Liver (tissue), 9 donors: ENCODE measurements around the gene OSBPL9. TPM values are rescaled to one million over a fixed set of nuclear protein-coding genes. Genes with fewer than 3 reads are reported as not detected.
"Not testable (repeated sequence)": the region's sequence is repeated elsewhere in the genome, so short reads cannot be mapped to it uniquely, and the experiment has no call there.

Experiments
- DNase-seq: peaks from one replicate; pipeline ENCODE4 v3.0.0-alpha.2; 2017; ENCODE audit warnings: low spot score
- H3K27ac ChIP-seq, 2 donors: one replicate each; pipeline ENCODE4 v1.7.0; 2013; ENCODE audit warnings: inconsistent platforms in 2 of 2, low read length in 2 of 2, control low read depth in 1 of 2, low read depth in 1 of 2, mild to moderate bottlenecking in 1 of 2
- H3K27me3 ChIP-seq, 4 donors: one replicate each; pipeline versions ENCODE4 v1.6.1 to v1.7.0; 2013; ENCODE audit warnings: low read length in 3 of 4, inconsistent platforms in 1 of 4, mild to moderate bottlenecking in 1 of 4, moderate library complexity in 1 of 4; ENCODE audit not compliant: control insufficient read depth in 4 of 4, insufficient read depth in 4 of 4
- H3K36me3 ChIP-seq, 4 donors: one replicate each; pipeline versions ENCODE4 v1.6.1 to v1.7.0; 2013; ENCODE audit warnings: low read length in 3 of 4, mild to moderate bottlenecking in 3 of 4, low read depth in 1 of 4, moderate library complexity in 1 of 4; ENCODE audit not compliant: control insufficient read depth in 4 of 4, insufficient read depth in 3 of 4
- H3K4me1 ChIP-seq, 4 donors: one replicate each; pipeline versions ENCODE4 v1.6.1 to v1.7.0; 2013; ENCODE audit warnings: low read length in 3 of 4, mild to moderate bottlenecking in 3 of 4, moderate library complexity in 1 of 4; ENCODE audit not compliant: control insufficient read depth in 4 of 4, insufficient read depth in 4 of 4
- H3K4me3 ChIP-seq, 3 donors: one replicate each; pipeline versions ENCODE4 v1.6.1 to v1.7.0; 2013; ENCODE audit warnings: low read length in 3 of 3, control low read depth in 1 of 3, low read depth in 1 of 3, mild to moderate bottlenecking in 1 of 3
- H3K9ac ChIP-seq, 2 donors: one replicate each; pipeline ENCODE4 v1.7.0; 2013; ENCODE audit warnings: low read length in 2 of 2, mild to moderate bottlenecking in 2 of 2, moderate library complexity in 2 of 2, control low read depth in 1 of 2, low read depth in 1 of 2
- H3K9me3 ChIP-seq, 4 donors: one replicate each; pipeline versions ENCODE4 v1.6.1 to v1.7.0; 2013; ENCODE audit warnings: low read length in 3 of 4; ENCODE audit not compliant: control insufficient read depth in 4 of 4
- GABPA ChIP-seq, 2 donors: IDR thresholded peaks in 1 of 2; conservative IDR thresholded peaks in 1 of 2; 2 replicates each; pipeline ENCODE4 v1.6.1; 2016; ENCODE audit warnings: antibody characterized with exemption in 2 of 2, mild to moderate bottlenecking in 1 of 2, moderate library complexity in 1 of 2
- HNF4A ChIP-seq, 2 donors: conservative IDR thresholded peaks; 2 replicates each; pipeline ENCODE4 v1.6.1; 2016; ENCODE audit warnings: antibody characterized with exemption in 2 of 2, mild to moderate bottlenecking in 2 of 2
- NR2F2 ChIP-seq: IDR thresholded peaks from 2 replicates; pipeline ENCODE4 v1.6.1; 2016; ENCODE audit warnings: antibody characterized with exemption
- RAD21 ChIP-seq, 2 donors: IDR thresholded peaks; 2 replicates each; pipeline ENCODE4 v1.6.1; 2016; ENCODE audit warnings: antibody characterized with exemption in 2 of 2, mild to moderate bottlenecking in 2 of 2
- RXRA ChIP-seq, 2 donors: IDR thresholded peaks; 2 replicates each; pipeline ENCODE4 v1.6.1; 2017 to 2018; ENCODE audit warnings: antibody characterized with exemption in 2 of 2, mild to moderate bottlenecking in 1 of 2
- SP1 ChIP-seq: IDR thresholded peaks from 2 replicates; pipeline ENCODE4 v1.6.1; 2018; ENCODE audit warnings: antibody characterized with exemption, mild to moderate bottlenecking
- TAF1 ChIP-seq: conservative IDR thresholded peaks from 2 replicates; pipeline ENCODE4 v1.6.1; 2016; ENCODE audit warnings: antibody characterized with exemption, mild to moderate bottlenecking
- YY1 ChIP-seq: IDR thresholded peaks from 2 replicates; pipeline ENCODE4 v1.6.1; 2016; ENCODE audit warnings: antibody characterized with exemption, mild to moderate bottlenecking
- WGBS: extraction: QIAGEN DNeasy Blood & Tissue Kit; methylation state at CpG from one replicate; pipeline ENCODE4 v1.1.7; 2013; 5-methylcytosine and 5-hydroxymethylcytosine counted together
- polyA plus RNA-seq, 2 donors: library from polyadenylated mRNA; stranded (reverse) in 1 of 2; unstranded in 1 of 2; fragments of 200-250 nt in 1 of 2; fragments of >200 nt in 1 of 2; fragmentation: Nextera tagmentation in 1 of 2; extraction: Ambion mirVana in 1 of 2; gene quantifications; one replicate each; pipeline versions ENCODE4 v1.2.1 to v1.2.3, GENCODE V29; 2013 to 2015
- total RNA-seq, 2 donors: library from RNA; depleted of rRNA; stranded (reverse); fragments of >200 nt; gene quantifications; one replicate each; pipeline ENCODE4 v1.2.3, GENCODE V29; 2014
- TF ChIP-seq, protein P1 (sequence below): IDR thresholded peaks from 2 replicates; pipeline ENCODE4 v1.6.1; 2016; ENCODE audit warnings: antibody characterized with exemption, mild to moderate bottlenecking
- TF ChIP-seq, protein P2 (sequence below): IDR thresholded peaks from 2 replicates; pipeline ENCODE4 v1.6.1; 2016; ENCODE audit warnings: antibody characterized with exemption
- TF ChIP-seq, protein P3 (sequence below): fragments of 150-350 bp; IDR thresholded peaks from 2 replicates; pipeline ENCODE4 v1.5.1; 2017; ENCODE audit warnings: improper control_type of control experiment, low read depth, low read length; ENCODE audit not compliant: missing input control
- donor health status: healthy.
- donor health status: healthy.
- donor health status: healthy.
- donor health status: healthy.
- donor health status: healthy.

Gene OSBPL9
- total and polyA plus RNA-seq, 4 donors: 52.1 to 129 (median 60.4) TPM

DNA sequence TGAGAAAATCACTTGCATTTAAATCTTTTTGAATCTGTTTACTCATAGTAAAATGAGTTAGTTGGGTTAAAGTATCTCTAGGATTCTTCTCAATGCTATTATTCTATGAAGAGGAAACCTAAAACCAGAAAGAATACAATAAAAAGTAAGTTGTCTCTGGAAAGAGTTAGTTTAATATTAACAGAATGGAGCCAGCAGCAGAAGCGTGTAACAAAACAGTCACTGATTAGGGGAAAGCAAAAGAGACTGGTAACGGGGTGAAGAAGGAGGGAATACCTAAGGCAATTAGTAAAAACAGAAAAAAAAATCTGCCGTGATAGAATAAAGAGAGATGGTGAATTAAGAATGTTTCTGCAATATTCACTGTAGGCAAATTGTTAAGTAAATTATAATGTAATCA, 201.6 kb downstream of the OSBPL9 start:
- DNase-seq: no peak
- WGBS: 59% methylated on average over 3 of the region's 3 CpGs
- no peak overlapping the region for H3K4me3 ChIP-seq
- no peak for TF ChIP-seq RAD21 (IDR thresholded peaks at IDR 0.05)
- TF ChIP-seq, protein P1, sequence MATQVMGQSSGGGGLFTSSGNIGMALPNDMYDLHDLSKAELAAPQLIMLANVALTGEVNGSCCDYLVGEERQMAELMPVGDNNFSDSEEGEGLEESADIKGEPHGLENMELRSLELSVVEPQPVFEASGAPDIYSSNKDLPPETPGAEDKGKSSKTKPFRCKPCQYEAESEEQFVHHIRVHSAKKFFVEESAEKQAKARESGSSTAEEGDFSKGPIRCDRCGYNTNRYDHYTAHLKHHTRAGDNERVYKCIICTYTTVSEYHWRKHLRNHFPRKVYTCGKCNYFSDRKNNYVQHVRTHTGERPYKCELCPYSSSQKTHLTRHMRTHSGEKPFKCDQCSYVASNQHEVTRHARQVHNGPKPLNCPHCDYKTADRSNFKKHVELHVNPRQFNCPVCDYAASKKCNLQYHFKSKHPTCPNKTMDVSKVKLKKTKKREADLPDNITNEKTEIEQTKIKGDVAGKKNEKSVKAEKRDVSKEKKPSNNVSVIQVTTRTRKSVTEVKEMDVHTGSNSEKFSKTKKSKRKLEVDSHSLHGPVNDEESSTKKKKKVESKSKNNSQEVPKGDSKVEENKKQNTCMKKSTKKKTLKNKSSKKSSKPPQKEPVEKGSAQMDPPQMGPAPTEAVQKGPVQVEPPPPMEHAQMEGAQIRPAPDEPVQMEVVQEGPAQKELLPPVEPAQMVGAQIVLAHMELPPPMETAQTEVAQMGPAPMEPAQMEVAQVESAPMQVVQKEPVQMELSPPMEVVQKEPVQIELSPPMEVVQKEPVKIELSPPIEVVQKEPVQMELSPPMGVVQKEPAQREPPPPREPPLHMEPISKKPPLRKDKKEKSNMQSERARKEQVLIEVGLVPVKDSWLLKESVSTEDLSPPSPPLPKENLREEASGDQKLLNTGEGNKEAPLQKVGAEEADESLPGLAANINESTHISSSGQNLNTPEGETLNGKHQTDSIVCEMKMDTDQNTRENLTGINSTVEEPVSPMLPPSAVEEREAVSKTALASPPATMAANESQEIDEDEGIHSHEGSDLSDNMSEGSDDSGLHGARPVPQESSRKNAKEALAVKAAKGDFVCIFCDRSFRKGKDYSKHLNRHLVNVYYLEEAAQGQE: no peak
- TF ChIP-seq HNF4A (conservative IDR thresholded peaks at IDR 0.05): no peak
- no peak for TF ChIP-seq NR2F2
- TF ChIP-seq, protein P2, sequence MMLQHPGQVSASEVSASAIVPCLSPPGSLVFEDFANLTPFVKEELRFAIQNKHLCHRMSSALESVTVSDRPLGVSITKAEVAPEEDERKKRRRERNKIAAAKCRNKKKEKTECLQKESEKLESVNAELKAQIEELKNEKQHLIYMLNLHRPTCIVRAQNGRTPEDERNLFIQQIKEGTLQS: no peak
- TF ChIP-seq SP1: no peak
- no peak for TF ChIP-seq RXRA (IDR thresholded peaks at IDR 0.05)
- TF ChIP-seq, protein P3, sequence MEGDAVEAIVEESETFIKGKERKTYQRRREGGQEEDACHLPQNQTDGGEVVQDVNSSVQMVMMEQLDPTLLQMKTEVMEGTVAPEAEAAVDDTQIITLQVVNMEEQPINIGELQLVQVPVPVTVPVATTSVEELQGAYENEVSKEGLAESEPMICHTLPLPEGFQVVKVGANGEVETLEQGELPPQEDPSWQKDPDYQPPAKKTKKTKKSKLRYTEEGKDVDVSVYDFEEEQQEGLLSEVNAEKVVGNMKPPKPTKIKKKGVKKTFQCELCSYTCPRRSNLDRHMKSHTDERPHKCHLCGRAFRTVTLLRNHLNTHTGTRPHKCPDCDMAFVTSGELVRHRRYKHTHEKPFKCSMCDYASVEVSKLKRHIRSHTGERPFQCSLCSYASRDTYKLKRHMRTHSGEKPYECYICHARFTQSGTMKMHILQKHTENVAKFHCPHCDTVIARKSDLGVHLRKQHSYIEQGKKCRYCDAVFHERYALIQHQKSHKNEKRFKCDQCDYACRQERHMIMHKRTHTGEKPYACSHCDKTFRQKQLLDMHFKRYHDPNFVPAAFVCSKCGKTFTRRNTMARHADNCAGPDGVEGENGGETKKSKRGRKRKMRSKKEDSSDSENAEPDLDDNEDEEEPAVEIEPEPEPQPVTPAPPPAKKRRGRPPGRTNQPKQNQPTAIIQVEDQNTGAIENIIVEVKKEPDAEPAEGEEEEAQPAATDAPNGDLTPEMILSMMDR: no peak
- no peak for TF ChIP-seq TAF1
- H3K27ac ChIP-seq: no peak overlapping the region
- H3K36me3 ChIP-seq: peaks cover 5 to 39% (median 37%) of the 10 kb centered on the region in 4 donors
- H3K4me1 ChIP-seq: no peaks in the 10 kb centered on the region
- H3K27me3 ChIP-seq: no peaks in the 10 kb centered on the region
- no peak overlapping the region for H3K9ac ChIP-seq
- H3K9me3 ChIP-seq: no peaks in the 10 kb centered on the region

DNA sequence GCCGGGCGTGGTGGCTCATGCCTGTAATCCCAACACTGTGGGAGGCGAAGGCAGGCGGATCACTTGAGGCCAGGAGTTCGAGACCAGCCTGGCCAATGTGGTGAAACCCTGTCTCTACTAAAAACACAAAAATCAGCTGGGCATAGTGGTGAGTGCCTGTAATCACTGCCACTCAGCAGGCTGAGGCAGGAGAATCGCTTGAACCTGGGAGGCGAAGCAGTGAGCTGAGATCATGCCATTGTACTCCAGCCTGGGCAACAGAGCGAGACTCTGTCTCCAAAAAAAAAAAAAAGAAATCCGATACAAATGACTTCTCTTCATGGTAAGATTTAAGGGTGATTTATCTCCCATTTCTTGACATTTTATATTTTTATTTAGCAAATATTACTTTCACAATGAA, 202.1 kb downstream of the OSBPL9 start:
- 95% methylated on average over 9 of the region's 9 CpGs for WGBS

DNA sequence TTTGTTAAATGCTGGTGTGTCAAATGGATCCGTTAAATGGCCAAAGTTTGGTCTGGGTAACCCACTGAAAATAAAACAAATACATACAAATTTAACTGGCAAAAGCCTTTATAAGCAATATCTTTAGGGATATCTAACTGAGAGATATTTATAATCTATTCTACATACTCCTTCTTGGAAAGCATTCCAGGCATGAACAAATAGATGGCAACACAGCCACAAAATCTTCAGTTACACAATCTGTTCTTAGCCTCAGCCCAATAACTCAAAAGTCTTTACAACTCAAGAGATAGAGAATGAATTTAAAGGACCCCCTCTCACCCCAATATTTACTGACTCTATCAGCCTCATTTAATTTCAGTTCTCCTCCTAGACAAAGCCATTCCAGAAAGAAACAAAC, 202.9 kb downstream of the OSBPL9 start:
- H3K27ac ChIP-seq: no peak overlapping the region
- 95% methylated on average over 1 of the region's 1 CpG for WGBS
- no peak for DNase-seq
- H3K4me1 ChIP-seq: no peaks in the 10 kb centered on the region
- H3K9me3 ChIP-seq: no peaks in the 10 kb centered on the region
- no peak overlapping the region for H3K4me3 ChIP-seq
- TF ChIP-seq, protein P3: no peak
- TF ChIP-seq YY1: no peak
- no peak for TF ChIP-seq GABPA (IDR thresholded peaks at IDR 0.05 in 1 of 2, conservative IDR thresholded peaks at IDR 0.05 in 1 of 2)
- H3K9ac ChIP-seq: no peak overlapping the region
- H3K36me3 ChIP-seq: peaks cover 5 to 40% (median 37%) of the 10 kb centered on the region in 4 donors
- no peaks in the 10 kb centered on the region for H3K27me3 ChIP-seq

More for the DNA sequence above, 202.1 kb downstream of the OSBPL9 start:
- not testable (repeated sequence) for H3K9me3 ChIP-seq, DNase-seq, H3K4me3 ChIP-seq, H3K4me1 ChIP-seq, H3K27me3 ChIP-seq, H3K27ac ChIP-seq, H3K9ac ChIP-seq
- peaks cover 5 to 39% (median 35%) of the 10 kb centered on the region in 4 donors for H3K36me3 ChIP-seq
